Measurements from ENCODE around the gene R3HCC1L.
A peak's percentile ranks its signal among the peaks of the same experiment; 100 is the strongest.

Gene R3HCC1L

DNA sequence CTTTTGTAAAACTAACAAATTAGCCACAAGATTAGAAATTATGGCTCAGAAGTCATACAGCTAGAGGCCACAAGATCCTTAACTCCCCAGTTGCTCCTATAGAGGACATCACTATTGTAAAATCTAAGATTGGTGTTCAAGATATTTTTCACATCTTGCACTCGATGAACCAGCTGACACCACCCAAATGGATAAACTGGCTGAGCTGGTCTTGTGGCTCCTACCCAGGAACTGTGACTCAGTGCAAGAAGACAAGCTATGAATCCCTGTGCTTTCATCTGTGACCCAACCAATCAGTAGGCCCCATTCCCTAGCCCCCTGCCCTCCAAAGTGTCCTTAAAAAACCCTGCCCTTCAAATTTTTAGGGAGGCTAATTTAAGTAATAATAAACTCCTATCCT lies 27.9 kb upstream of the R3HCC1L start:
- H3K4me3 ChIP-seq (ENCODE audit: low read length): no peak overlapping the region
- TF ChIP-seq CTCF (conservative IDR thresholded peaks at IDR 0.05; ENCODE audit: low read depth, low read length): no peak
- DNase-seq (ENCODE audit: low read depth): no peak

DNA sequence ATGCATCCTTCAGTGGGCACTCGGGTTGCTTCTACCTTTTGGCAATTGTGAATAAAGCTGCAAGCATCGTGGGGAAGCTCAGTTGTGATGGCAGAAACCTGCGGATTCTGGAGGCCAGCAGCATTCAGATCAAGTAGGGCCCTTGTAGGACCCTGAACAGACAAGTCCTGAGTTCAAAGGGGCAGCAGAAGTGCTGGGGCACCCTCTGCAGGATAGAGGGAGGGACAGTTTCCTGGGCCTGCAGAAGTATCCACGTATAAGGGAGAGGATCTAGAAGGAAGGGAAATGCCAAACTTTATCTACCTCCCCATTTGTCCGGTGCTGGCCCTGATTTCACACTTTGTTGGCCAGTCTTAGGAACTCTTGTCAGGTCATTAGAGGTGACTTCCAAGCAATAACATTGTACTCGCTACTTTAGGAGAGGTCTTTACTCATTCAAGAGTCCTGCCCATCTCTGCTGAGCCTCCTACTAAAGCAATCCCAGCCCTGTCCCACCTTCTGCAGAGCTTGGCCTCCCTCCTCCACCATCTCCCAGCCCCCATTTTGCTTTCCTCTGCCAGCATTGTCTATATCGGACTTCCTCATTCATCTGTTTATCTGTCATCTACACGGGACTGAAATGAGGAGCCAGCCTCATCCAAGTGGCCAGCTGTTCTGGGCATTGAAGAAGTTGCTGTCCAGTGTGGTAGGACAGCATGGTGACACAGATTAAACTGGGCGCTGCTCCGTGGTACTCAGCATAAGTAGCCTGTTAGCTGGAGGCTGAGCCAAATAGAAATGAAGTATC lies 26.6 kb upstream of the R3HCC1L start:
- H3K4me3 ChIP-seq (ENCODE audit: low read length): no peak overlapping the region
- no peak for TF ChIP-seq CTCF (conservative IDR thresholded peaks at IDR 0.05; ENCODE audit: low read depth, low read length)
- DNase-seq (ENCODE audit: low read depth): no peak

- no peak for TF ChIP-seq CTCF (conservative IDR thresholded peaks at IDR 0.05; ENCODE audit: low read depth, low read length)
- H3K4me3 ChIP-seq (ENCODE audit: low read length): no peak overlapping the region
- DNase-seq (ENCODE audit: low read depth): no peak
These were observed 24.1 kb upstream of the R3HCC1L start for GRCh38 chr10:98110356-98110755.

- DNase-seq (ENCODE audit: low read depth): no peak
- TF ChIP-seq CTCF (conservative IDR thresholded peaks at IDR 0.05; ENCODE audit: low read depth, low read length): no peak
- no peak overlapping the region for H3K4me3 ChIP-seq (ENCODE audit: low read length)
These were observed 19.2 kb upstream of the R3HCC1L start for GRCh38 chr10:98115031-98115787.

GRCh38 chr10:98119891-98120290 lies 14.6 kb upstream of the R3HCC1L start:
- DNase-seq (ENCODE audit: low read depth): no peak
- TF ChIP-seq CTCF (conservative IDR thresholded peaks at IDR 0.05; ENCODE audit: low read depth, low read length): no peak
- no peak overlapping the region for H3K4me3 ChIP-seq (ENCODE audit: low read length)

DNA sequence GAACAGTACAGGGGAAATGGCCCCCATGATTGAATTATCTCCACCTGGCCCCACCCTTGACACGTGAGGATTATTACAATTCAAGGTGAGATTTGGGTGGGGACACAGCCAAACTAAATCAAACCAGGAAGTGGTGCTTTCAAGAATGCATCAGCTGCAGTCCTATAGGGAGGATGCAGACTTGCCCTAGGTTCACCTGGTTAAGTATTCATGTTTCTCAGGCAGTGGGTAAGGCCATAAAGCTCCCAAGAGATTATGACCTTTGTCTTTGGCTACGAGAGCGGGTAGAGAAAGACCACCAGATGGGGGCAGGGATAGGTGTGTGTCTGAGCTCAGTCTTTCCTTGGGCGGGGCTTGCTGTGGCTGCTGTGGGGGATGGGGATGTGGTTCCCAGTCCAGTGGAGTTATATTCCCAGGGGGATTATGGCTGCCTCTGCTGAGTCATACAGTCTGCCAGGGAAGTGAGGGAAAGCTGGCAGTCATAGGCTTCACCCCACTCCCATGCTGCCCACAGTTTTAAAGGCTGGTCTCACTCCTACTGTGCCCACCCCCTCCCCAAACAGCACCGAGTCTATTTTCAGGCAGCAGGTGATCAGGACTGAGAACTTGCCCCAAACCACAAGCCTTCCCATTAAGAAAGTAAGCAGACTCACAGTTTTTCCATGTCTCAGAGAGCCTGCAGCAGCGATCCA lies 8.4 kb upstream of the R3HCC1L start:
- TF ChIP-seq CTCF (conservative IDR thresholded peaks at IDR 0.05; ENCODE audit: low read depth, low read length): no peak
- DNase-seq (ENCODE audit: low read depth): peak; percentile 86
- H3K4me3 ChIP-seq (ENCODE audit: low read length): peak overlapping the region; percentile 9

Data from retinal pigment epithelial cell (primary cell).